Stimulated activated CD4-positive, alpha-beta T cell treated with anti-CD3 and anti-CD28 coated beads, Interleukin-15, amount 100 ng/mL, for 1 hour (primary cell): ENCODE measurements around the gene C2orf78.

Experiments
- DNase-seq, 2 donors: peaks; one replicate each; pipeline ENCODE4 v3.0.0-alpha.2; 2020; ENCODE audit warnings: low read depth in 1 of 2, low spot score in 1 of 2

C2orf78 gene

DNA sequence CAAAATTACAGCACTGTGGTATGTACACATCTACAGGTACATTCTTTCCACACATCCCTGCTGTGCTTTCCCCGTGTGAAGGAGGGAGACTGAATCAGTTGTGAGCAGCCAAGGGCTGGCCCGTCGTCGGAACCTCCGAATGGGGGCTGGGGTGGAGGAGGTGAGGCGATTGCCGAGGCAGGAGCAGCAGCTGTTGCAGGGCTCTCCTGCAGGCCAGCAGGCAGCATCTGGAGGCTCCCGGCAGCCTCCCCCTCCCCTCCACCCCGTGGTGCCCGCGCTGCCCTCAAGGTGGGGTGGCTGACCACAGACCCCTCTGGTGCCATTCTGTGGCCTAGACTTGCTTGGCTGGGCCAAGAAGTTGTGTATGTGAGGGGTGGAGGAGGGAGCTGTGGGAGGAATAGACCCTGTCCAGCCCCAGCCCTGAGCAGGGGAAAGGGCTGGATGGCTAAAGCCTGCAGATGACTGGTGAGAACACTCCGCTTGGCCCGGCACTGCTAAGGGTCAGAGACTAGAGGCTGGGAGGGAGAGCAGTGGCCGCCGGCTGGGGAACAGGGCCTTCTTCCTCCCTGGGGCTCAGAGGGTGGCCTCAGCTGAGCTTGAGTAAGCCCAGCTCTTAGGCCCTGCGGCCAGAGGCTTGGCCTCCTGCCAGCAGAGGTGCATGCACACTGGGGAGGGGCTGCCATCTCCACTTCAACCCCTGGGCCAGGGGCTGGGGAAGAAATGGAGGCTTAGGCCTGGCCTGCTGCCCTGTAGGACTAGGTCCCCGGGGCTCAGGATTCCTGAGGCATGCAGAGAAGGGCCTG lies 52.4 kb downstream of the C2orf78 start:
- DNase-seq, result no peak

DNA sequence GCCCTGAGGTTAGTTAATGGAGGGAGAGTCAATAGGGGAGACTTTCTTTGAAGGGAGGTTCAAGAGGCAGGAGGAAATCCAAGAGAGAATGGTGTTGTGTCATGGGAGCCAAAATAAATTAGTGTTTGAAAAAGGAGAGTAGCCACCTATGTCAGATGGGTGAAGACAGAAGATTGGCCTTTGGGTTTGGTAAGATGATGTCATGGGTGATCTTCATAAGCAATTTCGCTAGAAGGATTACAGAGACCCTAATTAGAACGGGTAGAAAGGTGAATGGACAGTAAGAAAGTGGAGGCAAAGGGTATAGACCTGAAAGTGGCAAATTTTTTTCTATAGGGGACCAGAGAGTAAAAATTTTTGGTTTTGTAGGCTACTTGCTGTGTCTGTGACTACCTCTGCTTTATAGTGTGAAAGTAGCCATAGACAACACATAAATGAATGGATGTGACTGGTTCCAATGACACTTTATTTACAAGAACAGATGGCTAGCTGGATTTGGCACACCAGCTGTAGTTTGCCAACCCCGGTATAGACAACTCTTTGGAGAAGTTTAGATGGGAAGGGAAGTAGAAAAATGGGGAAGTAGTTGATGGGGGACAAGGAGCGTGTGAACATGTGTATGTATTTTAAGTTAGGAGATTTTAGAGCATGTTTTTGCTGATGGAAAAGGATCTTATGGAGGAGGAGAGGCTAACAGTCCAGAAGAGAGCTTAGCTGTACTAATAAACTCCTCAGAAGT lies 54.0 kb downstream of the C2orf78 start:
- no peak for DNase-seq

DNA sequence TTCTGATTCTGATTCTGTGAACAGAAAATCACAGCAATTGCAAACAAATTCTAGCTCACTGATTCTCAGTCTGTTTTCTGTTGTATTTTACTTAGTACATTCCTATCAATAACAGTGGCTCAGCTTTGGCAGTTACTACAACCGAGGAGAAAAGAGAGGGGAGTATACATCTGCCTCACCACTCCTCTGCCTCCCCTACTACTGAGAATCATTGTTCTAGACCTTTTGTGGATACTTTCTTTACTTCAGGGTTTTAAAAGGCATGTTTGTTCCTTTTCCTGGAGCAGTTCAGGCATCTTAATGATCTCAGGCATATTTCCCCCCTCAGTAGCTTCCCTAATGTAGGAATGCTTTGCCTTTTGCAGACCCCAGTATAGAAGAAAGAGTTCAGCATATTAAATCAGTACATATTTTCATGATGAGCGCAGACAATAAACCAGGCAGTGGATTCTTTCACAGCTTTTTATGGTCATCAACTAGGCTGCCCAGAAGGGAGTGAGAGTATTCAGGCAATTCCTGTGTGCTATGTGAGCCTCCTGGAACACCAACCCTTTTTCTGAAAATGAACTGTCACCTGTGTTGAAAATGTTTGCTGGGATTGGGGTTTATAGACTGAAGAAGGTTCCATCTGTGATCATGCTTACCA lies 55.0 kb downstream of the C2orf78 start:
- DNase-seq, result no peak

DNA sequence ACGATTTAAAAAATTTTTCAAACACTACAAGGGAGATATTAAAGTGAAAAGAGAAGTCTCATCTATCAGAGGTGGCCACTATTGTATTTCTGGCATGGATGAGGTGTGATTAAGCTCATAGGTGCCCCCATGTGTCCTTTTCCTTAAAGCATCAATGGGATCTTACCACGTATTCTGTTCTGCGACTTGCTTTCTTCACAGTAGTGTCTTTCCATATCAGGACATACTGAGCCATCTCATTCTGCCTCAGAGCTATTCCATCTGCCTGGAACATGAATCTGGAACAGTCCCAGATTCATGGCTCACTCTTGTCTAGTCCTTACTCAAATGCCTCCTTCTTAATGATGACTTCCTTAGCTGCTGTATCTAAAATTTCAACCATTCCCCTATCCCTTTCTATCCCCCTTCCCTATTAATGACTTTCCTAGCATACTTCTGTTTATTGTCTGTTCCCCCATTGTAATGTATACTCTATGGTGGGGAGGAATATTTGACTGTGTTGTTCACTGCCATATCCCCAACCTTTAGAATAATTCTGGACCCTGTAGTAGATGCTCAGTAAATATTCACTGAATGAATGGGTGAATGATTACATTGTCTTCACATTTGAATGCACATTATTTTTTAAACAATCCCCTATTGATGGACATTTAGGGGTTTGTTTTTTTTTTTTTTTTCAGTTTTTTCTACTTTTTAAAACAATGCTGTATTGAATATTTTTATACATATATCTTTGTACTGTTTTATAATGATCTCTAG lies 55.8 kb downstream of the C2orf78 start:
- no peak for DNase-seq

DNA sequence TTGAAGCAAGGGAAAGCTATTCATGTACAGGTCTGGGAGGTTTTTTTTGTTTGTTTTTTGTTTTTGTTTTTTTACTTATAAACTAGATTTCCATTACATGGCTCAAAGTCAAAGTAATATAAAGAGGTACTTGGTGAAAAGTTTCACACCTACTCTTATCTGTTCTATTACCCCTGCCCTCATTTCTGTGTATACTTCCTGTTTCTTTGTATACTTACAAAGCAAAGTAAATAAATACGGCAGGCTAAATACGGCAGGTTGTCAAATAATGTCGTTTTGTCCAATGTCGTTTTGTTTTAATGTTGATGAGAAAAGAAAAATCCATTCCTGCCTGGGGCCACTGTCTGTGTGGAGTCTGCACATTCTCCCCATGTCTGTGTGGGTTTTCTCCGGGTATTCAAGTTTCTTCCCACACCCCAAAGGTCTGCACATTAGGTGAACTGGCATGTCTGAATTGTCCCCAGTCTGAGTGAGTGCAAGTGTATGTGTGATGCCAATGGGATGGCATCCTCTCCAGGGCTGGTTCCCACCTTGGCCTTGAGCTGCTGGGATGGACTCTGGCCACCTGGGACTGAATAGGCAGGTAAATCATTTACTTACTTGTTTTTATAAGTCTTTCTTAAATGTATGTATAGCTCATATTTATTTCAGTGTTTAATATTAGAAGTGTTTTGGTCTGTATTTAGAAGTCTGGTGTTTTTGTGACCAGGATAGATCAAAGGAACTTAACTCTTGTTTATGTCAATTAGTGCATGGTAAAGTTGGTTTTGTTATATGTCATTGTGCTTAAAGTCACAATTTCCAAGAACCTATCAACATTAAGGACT lies 58.1 kb downstream of the C2orf78 start:
- DNase-seq, result no peak

DNA sequence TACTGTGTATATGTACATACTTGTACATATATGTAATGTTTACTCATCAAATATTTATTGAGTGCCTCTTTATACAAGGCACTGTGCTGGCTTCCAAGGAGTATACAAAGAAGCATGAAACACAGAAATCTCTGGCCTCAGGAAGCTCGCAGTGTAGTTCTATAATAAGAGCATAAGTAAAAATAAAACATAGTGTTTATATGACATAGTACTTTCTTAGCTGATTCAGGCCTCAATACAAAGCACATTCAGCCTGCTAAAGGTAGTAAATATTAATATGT lies 58.7 kb downstream of the C2orf78 start:
- DNase-seq, result no peak

DNA sequence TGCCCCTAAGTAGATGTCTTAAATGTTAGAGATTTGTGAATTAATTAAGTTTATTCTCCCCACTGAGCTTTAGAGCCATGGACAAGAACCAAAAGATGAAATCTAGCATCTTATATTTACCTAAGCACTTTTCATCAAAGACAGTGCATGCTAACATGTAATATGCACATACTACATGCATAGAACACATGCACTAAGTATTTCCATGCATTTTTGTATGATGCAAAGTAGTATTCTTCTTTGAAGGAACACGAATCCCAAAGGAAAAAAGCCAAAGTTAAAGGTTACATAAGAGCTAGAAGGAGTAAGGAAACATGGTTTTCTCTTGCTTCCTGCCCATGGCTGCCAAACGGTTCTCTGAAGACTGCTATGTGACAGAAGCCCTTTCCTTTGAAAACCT lies 60.1 kb downstream of the C2orf78 start:
- no peak for DNase-seq

DNA sequence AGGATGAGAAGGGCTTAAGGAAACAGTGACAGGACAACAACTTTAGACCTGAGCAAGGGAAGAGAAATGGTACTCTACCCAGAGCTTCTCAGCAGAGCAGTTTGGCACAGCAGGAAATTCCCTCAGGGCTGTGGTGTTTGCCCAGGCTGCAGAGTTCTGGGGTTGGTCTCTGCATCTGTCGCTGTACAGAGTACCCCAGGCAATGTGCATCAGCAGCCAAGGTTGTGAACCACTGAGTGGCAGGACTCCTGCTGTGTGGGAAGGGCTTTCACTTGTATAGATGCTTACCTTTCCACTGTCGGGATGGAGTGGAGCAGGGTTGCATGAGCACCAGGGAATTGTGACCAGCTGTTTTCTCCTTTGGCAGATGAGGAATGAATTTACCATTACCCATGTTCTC lies 66.0 kb downstream of the C2orf78 start:
- DNase-seq, result no peak

DNA sequence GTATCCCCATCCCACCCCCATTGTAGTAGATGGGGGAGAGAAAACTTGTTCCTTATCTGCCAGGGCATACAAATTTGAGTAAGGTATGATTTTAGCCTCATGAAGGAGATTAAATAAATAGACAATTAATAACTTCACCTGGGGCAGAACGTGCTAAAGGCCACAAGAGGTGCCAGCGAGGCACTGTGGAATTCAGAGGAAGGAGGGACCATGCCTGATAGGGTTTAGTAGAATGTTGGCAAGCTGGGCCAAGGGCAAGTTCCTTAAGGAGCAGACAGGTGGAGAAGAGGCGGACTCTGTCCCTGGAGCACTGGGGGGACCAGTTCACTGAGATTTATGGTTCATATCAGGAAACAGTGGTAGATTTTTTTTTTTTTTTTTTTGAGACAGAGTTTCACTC lies 67.3 kb downstream of the C2orf78 start:
- DNase-seq, result no peak

DNA sequence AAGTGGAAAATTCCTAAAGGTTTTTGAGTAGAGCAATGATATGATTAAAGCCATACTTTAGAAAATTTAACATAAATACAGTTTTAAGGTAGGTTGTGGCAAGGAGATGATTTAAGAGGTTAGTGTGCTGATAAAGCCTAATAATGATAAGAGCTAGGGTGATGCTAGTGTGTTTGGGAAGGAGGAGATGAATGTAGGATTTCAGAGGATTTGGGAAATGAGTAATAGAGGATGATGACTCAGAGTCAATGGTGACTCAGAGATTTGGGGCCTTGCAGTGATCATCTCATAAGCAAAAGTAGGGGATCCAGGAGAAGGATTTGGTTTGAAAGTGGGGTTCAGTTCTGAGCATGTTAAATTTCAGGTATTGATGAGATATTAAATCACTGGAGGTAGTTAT lies 68.0 kb downstream of the C2orf78 start:
- no peak for DNase-seq

DNA sequence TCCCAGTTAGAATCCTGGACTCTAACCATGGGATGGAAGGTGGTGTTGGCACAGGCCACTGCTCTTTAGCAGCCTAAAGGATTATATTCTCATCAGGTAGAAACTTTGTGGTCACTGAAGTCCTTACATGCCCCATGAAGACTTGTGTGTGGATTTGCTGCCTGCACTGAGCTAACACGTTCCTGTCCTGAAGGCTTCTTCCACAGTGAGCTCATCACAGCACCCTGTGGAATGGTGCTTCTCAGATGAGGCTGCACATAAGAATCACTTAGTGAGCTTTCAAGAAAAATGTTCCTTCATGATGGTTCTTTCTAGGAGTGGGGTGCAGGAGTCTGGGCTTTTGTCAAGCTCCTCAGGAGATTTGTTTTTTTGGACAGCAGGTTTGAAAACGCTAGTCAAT lies 71.5 kb downstream of the C2orf78 start:
- no peak for DNase-seq

DNA sequence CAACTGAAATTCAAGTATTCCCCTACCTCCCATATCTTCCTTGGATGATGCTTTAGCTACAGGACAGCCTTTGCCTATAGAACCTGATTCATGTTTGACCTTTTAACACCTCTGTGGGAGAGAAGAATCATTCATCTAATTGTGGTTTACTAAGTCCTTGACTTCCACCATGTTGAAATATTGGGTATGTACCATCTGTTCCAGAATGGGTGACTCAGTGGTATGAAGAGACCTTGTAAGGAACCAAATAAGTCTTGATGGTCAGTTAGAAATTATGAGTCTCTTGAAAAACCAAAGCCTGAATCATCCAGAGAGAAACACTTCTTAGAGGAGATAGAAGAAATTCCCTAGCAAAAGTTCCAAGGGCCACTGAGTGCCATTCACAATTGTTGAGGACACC lies 72.2 kb downstream of the C2orf78 start:
- no peak for DNase-seq

DNA sequence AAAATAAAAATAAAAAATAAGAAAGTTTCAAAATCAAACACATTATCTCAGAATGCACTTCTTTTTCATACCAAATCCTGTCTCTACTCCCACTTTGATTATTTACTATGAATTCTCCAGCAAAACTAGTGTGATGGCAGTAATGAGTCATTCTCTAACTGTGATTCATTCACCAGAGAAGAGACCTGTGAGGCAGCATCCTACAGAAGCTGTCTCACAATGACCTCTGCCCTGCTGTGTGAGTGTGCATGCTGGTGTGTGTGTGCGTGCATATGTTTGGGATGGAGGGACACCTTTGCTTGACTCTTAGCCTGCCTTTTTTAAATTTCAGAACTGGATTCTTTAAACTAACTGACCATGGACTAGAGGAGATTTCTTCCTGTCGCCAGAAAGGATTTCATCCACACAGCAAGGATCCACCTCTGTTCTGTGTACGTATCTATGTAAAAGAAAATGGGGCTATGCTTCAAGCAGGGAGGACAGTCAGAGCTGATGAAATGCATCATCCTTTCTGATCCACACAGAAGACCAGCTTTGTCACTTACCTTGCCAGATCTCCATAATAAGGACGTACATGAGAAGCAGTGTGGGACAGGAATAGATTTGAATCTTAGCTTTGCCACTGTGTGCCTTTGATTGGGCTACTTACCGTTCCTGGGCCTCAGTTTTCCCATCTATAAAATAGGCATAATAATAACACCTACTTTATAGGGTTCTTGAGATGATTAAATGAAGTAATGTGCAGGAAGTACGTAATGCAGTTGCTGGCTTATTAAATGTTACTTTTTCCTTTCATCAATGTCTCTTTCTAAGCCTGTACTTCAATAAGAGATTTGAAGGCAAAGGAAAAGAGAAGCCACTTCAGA lies 76.0 kb downstream of the C2orf78 start:
- no peak for DNase-seq

DNA sequence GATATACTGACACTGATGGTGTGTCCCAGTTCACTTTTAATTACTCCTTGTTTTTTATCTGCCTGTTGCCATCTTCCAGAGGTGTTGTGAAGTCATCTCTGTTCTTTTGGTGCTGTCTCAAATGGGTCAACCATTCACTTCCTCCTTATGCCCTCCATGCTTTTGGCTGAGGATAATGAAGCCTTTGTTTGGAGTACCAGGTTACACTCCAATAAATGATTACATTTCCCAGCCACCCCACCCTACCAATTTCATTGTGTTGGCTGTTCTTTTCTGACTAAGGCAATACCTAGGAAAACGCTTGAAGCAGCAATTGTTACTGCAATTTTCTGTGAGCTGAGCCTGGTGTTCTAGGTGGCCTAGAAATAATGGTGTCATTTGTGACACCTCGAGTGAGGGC lies 79.0 kb downstream of the C2orf78 start:
- no peak for DNase-seq
